Right lobe of liver (tissue), 6 donors: ENCODE results near the gene RPRD2. TPM values are rescaled to one million over a fixed set of nuclear protein-coding genes. Genes with fewer than 3 reads are reported as not detected.

Source experiments
- ATAC-seq, 4 donors: fragments of 200-7000 bp; cut with Tn5 transposase; one replicate each; pipeline ENCODE4 v1.9.1; 2020; ENCODE audit warnings: mild to moderate bottlenecking in 4 of 4, moderate library complexity in 4 of 4
- DNase-seq, 3 donors: peaks; one replicate each; pipeline ENCODE4 v3.0.0-alpha.2; 2020
- H3K27ac ChIP-seq, 3 donors: fragments of 200-600 bp; one replicate each; pipeline ENCODE4 v1.8.0; 2022
- H3K27me3 ChIP-seq, 2 donors: fragments of 200-600 bp; one replicate each; pipeline ENCODE4 v1.8.0; 2022
- H3K36me3 ChIP-seq, 4 donors: fragments of 200-600 bp; sonication (generic) in 1 of 4; one replicate each; pipeline versions ENCODE4 v1.5.1 to v1.8.0; 2017 to 2022; ENCODE audit warnings: control low read depth in 1 of 4
- H3K4me1 ChIP-seq, 4 donors: fragments of 200-600 bp; sonication (generic) in 1 of 4; one replicate each; pipeline versions ENCODE4 v1.5.1 to v1.8.0; 2017 to 2022; ENCODE audit warnings: control low read depth in 1 of 4
- H3K4me3 ChIP-seq, 3 donors: fragments of 200-600 bp; one replicate each; pipeline ENCODE4 v1.8.0; 2022
- H3K9me3 ChIP-seq, 4 donors: fragments of 200-600 bp; sonication (generic) in 1 of 4; one replicate each; pipeline versions ENCODE4 v1.5.1 to v1.8.0; 2017 to 2022; ENCODE audit warnings: control low read depth in 1 of 4
- POLR2A ChIP-seq: fragments of 450-650 bp; IDR thresholded peaks from one replicate; pipeline ENCODE4 v1.6.1; 2017; ENCODE audit warnings: antibody characterized with exemption, mild to moderate bottlenecking
- WGBS: methylation state at CpG from one replicate; pipeline ENCODE4 v1.1.6; 2018; ENCODE audit warnings: low coverage, low lambda C conversion rate; ENCODE audit not compliant: insufficient coverage; ENCODE audit errors: missing lambda C conversion rate; 5-methylcytosine and 5-hydroxymethylcytosine counted together
- intact Hi-C, 2 donors: fragments of 100-400 bp; cut with DNase I; formaldehyde crosslinking; loops; one replicate each; pipeline versions ENCODE4 v1.11.2 to v1.14.1; 2022
- total RNA-seq, 6 experiments: library from RNA; depleted of rRNA in 2 of 6; stranded (reverse); fragments of >200 nt in 2 of 6; fragmentation: NEBNext Ultra II Directional in 3 of 6; extraction: Animal tissue kit (Norgen Biotek cat#: 25700) in 3 of 6; gene quantifications; one replicate each; pipeline versions ENCODE4 v1.1.0 to v1.2.4, GENCODE V29; 2016 to 2023
- TF ChIP-seq, protein P1 (sequence below), 4 donors: fragments of 200-600 bp in 3 of 4; fragments of 450-650 bp in 1 of 4; IDR thresholded peaks; one replicate each; pipeline versions ENCODE4 v1.5.1 to v1.8.0; 2016 to 2022; ENCODE audit warnings: antibody characterized with exemption in 4 of 4, mild to moderate bottlenecking in 2 of 4
- donor health status: DM: no; HTN: yes; CAD: no.
- donor health status: DM: no; HTN: no; CAD: no.
- donor health status: DM: no; HTN: no; CAD: no.
- donor health status: DM: no; HTN: yes; CAD: no.
- donor health status: DM: no; HTN: yes; CAD: no.

Gene RPRD2
- total RNA-seq, 6 experiments from 2014 or later, result 8.9 to 17.5 (median 11.0) TPM

DNA sequence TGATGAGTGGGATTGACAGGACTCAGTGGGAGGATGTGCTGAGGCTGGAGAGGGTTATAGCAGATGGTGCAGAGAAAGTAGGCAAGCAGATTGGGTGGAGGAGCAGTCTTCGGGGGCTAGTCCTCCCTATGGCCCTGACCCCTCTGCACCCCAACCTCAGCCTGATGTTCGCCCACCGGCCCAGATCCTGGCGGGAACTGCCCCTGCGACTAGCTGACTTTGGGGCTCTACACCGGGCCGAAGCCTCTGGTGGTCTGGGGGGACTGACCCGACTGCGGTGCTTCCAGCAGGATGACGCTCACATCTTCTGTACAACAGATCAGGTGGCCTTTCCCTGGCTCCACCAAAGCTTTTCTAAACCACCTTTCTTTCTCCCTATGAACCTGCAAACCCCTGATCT is 134.4 kb downstream of the RPRD2 start:
- peaks cover 0 to 66% (median 6%) of the 10 kb centered on the region in 4 donors for H3K36me3 ChIP-seq

DNA sequence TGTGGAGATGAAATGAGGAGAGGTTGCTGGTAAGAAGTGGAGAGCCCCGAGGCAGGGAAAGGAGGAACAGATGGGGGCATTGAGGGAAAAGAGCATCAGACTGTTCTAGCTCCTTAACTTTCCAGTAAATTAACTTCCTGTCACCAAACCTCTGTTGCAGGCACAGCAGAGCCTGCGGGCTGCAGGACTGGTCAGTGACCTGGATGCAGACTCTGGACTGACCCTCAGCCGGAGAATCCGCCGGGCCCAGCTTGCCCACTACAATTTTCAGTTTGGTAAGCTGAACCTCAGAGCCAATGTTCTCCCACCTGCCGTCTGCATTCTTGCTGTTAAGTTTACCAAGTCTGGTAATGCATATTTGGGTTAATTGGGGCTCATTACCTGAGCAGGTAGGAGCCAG is 141.5 kb downstream of the RPRD2 start:
- H3K27me3 ChIP-seq, result no peaks in the 10 kb centered on the region
- peaks cover 0 to 33% (median 0%) of the 10 kb centered on the region in 4 donors for H3K36me3 ChIP-seq
- no peak overlapping the region for H3K4me3 ChIP-seq
- 87% methylated on average over 2 of the region's 6 CpGs for WGBS
- H3K9me3 ChIP-seq, result no peaks in the 10 kb centered on the region
- intact Hi-C loops, result no loop called here
- no peak overlapping the region for H3K27ac ChIP-seq
- TF ChIP-seq, protein P1, sequence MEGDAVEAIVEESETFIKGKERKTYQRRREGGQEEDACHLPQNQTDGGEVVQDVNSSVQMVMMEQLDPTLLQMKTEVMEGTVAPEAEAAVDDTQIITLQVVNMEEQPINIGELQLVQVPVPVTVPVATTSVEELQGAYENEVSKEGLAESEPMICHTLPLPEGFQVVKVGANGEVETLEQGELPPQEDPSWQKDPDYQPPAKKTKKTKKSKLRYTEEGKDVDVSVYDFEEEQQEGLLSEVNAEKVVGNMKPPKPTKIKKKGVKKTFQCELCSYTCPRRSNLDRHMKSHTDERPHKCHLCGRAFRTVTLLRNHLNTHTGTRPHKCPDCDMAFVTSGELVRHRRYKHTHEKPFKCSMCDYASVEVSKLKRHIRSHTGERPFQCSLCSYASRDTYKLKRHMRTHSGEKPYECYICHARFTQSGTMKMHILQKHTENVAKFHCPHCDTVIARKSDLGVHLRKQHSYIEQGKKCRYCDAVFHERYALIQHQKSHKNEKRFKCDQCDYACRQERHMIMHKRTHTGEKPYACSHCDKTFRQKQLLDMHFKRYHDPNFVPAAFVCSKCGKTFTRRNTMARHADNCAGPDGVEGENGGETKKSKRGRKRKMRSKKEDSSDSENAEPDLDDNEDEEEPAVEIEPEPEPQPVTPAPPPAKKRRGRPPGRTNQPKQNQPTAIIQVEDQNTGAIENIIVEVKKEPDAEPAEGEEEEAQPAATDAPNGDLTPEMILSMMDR (IDR thresholded peaks at IDR 0.05), result no peak
- no peak for TF ChIP-seq POLR2A
- ATAC-seq (no peak), DNase-seq (peak in 1 of 3 donors; percentile 22)
- no peaks in the 10 kb centered on the region for H3K4me1 ChIP-seq

More for the DNA sequence above, 134.4 kb downstream of the RPRD2 start:
- Histone ChIP-seq H3K27me3 (no peaks in the 10 kb centered on the region), H3K27ac (no peak overlapping the region), H3K4me1 (no peaks in the 10 kb centered on the region), H3K4me3 (no peak overlapping the region), H3K9me3 (no peaks in the 10 kb centered on the region)
- no CpG with 5 or more reads among the region's 10 CpGs for WGBS
- no peak for TF ChIP-seq POLR2A
- TF ChIP-seq, protein P1 (IDR thresholded peaks at IDR 0.05), result no peak
- intact Hi-C loops, result no loop called here
- DNase-seq (peak in 1 of 3 donors; percentile 33), ATAC-seq (peak in 1 of 4 donors; percentile 28)

DNA sequence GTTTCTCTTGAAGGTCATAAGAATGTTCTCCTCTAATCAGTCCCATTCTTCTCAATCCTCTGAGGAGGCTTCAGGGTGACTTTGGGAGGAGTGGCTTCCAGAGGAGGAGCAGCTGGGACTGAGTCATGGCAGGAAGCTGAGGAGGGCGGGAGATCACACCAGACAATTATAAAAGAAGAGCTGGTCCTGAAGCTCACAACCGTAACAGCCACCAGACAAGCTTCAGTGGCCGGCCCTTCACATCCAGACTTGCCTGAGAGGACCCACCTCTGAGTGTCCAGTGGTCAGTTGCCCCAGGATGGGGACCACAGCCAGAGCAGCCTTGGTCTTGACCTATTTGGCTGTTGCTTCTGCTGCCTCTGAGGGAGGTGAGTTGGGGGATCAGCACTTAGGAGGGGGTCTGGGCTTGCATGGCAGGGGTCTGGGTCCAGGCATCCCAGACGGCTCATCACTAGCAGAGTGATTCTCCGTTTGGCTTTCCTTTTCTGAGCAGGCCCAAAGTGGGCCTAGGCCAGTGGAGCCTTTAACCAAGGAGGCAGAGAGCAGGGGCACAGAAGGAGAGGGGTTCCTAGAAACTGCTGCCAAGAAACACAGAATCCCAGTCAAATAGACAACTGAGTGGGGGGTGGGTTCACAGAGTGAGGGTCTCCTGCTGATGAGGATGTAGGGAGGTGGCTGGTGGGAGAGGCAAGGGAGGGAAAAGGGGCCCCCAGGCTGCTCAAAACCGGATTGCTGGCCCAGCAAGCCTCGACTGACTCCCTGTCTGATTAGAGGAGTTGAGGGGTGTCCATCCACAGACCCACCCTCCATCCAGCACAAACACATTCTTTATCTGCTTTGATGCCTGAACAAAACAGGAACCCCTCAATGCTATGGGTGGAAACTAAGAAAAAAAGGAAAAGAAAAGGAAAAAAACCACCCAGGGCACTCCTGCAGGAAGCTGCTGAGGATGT is 144.2 kb downstream of the RPRD2 start, which contains the start of gene ECM1:
TSS of gene ECM1 (plus strand) at position 198 of the 953 bp plus-strand sequence. CDS start at position 299, 101 bp downstream.
- Histone ChIP-seq H3K27ac (peak within 1 kb of the TSS in 2 of 3 donors; percentile 21 to 29), H3K9me3 (no peaks in the 10 kb centered on the region), H3K36me3 (peaks cover 0 to 20% (median 0%) of the 10 kb centered on the region in 4 donors), H3K4me3 (peak within 1 kb of the TSS in 2 of 3 donors; percentile 13 to 23), H3K27me3 (no peaks in the 10 kb centered on the region), H3K4me1 (no peaks in the 10 kb centered on the region)
- intact Hi-C loops, result no loop called here
- DNase-seq (peak in 1 of 3 donors; percentile 47), ATAC-seq (peak; percentile 43 to 75 (median 70))
- WGBS, result 54% methylated on average over 5 of the region's 7 CpGs
- no peak for TF ChIP-seq POLR2A
- TF ChIP-seq, protein P1 (IDR thresholded peaks at IDR 0.05), result no peak

DNA sequence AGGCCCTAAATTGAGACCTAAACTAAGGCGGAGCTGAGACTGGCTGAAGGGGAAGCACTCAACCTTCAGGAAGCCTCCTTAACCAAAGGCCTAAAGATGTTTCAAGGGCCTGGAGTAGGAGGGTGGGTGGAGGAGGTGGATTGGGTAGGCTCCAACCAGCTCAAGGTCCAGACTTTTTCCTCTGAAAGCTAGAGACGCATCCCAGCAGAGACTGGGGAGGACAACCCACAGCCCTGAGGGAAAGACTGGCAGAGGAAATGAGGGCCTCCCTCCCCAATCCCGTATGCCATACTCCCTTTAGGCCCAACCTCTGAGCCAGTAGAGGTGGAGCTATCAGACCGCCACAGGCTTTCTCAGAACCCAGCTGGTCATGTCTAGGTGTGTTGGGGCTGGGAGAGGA is 145.0 kb downstream of the RPRD2 start:
- Histone ChIP-seq H3K27ac (no peak overlapping the region), H3K4me3 (no peak overlapping the region), H3K4me1 (no peaks in the 10 kb centered on the region), H3K36me3 (peaks cover 0 to 20% (median 0%) of the 10 kb centered on the region in 4 donors), H3K9me3 (no peaks in the 10 kb centered on the region), H3K27me3 (no peaks in the 10 kb centered on the region)
- TF ChIP-seq, protein P1 (IDR thresholded peaks at IDR 0.05), result no peak
- no peak for TF ChIP-seq POLR2A
- ATAC-seq (no peak), DNase-seq (peak in 1 of 3 donors; percentile 19)
- WGBS, result no CpG with 5 or more reads among the region's 4 CpGs
- intact Hi-C loops, result no loop called here
